GM19351 (cell line): Measurements from ENCODE around the gene SRC.

ENCODE experiments used
- ATAC-seq: cut with Tn5 transposase; IDR thresholded peaks from one replicate; pipeline ENCODE4 v1.9.1; 2021; ENCODE audit warnings: mild to moderate bottlenecking, moderate library complexity; ENCODE audit not compliant: unreplicated experiment

Gene SRC

GRCh38 chr20:37348792-37349516 lies 3.0 kb downstream of the SRC start:
- no peak for ATAC-seq

- no peak for ATAC-seq
Measured at GRCh38 chr20:37349517-37350491, 3.9 kb downstream of the SRC start.

GRCh38 chr20:37350649-37351574 lies 5.0 kb downstream of the SRC start:
- ATAC-seq: no peak

GRCh38 chr20:37351689-37352607 lies 6.0 kb downstream of the SRC start:
- ATAC-seq: no peak

GRCh38 chr20:37352608-37352980 lies 6.7 kb downstream of the SRC start:
- no peak for ATAC-seq

- no peak for ATAC-seq
Measured at GRCh38 chr20:37353285-37353849, 7.4 kb downstream of the SRC start.

GRCh38 chr20:37354210-37355195 lies 8.6 kb downstream of the SRC start:
- ATAC-seq: no peak

GRCh38 chr20:37355252-37356180 lies 9.6 kb downstream of the SRC start:
- ATAC-seq: no peak

GRCh38 chr20:37356387-37356786 lies 10.4 kb downstream of the SRC start:
- no peak for ATAC-seq

GRCh38 chr20:37356961-37357371 lies 11.0 kb downstream of the SRC start:
- ATAC-seq: no peak

- no peak for ATAC-seq
Measured at GRCh38 chr20:37357481-37358365, 11.8 kb downstream of the SRC start.

GRCh38 chr20:37358366-37359150 lies 12.6 kb downstream of the SRC start:
- no peak for ATAC-seq

GRCh38 chr20:37359331-37359730 lies 13.4 kb downstream of the SRC start:
- ATAC-seq: no peak

- no peak for ATAC-seq
Measured at GRCh38 chr20:37359836-37360235, 13.9 kb downstream of the SRC start.

GRCh38 chr20:37360391-37361115 lies 14.6 kb downstream of the SRC start:
- ATAC-seq: no peak
